HG02938 (cell line): ENCODE measurements around the gene HAVCR1.

Experiments
- ATAC-seq: cut with Tn5 transposase; IDR thresholded peaks from one replicate; pipeline ENCODE4 v1.9.1; 2021; ENCODE audit warnings: mild to moderate bottlenecking, moderate library complexity; ENCODE audit not compliant: unreplicated experiment

Gene HAVCR1

GRCh38 chr5:157004893-157005551 is 53.9 kb downstream of the HAVCR1 start:
- peak; percentile 60 for ATAC-seq

DNA sequence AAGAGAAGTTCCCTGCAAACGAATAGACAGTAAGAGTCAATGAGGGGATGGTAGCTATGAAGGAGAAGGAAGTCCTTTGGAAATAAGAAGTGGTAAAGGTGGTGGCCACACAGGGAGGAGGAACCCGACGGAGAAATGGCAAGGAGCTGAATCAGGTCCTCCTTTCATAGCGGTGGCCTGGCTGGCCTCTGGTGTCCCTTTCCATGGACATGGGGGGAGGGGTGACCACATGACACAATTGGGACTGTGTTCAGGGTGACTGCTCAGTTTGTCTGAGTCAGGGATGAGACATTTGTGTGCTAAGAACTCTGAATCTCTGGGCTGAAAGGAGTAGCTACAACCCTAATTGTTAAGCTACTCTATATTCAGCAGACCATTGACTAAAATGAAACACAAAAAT is 67.2 kb downstream of the HAVCR1 start:
- ATAC-seq, result no peak

DNA sequence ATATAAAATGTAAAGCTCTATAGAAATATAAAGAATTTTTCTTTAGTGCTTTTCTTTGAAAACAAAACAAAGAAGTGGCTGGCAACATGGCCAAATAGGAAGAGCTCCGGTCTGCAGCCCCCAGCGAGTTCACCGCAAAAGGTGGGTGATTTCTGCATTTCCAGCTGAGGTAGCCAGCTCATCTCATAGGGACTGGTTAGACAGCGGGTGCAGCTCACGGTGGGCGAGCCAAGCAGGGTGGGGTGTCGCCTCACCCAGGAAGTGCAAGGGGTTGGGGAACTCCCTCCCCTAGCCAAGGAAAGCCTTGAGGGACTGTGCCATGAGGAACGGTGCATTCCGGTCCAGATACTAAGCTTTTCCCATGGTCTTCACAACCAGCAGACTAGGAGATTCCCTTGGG is 74.9 kb downstream of the HAVCR1 start:
- ATAC-seq, result no peak

- ATAC-seq, result no peak
Observed at GRCh38 chr5:156981481-156981880, 77.4 kb downstream of the HAVCR1 start.
